ENCODE results near the gene ZDHHC17. TPM values are rescaled to one million over a fixed set of nuclear protein-coding genes. Genes with fewer than 3 reads are reported as not detected.
A peak's percentile ranks its signal among the peaks of the same experiment; 100 is the strongest.

Gene ZDHHC17, protein sequence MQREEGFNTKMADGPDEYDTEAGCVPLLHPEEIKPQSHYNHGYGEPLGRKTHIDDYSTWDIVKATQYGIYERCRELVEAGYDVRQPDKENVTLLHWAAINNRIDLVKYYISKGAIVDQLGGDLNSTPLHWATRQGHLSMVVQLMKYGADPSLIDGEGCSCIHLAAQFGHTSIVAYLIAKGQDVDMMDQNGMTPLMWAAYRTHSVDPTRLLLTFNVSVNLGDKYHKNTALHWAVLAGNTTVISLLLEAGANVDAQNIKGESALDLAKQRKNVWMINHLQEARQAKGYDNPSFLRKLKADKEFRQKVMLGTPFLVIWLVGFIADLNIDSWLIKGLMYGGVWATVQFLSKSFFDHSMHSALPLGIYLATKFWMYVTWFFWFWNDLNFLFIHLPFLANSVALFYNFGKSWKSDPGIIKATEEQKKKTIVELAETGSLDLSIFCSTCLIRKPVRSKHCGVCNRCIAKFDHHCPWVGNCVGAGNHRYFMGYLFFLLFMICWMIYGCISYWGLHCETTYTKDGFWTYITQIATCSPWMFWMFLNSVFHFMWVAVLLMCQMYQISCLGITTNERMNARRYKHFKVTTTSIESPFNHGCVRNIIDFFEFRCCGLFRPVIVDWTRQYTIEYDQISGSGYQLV
- total RNA-seq, result 10 to 100 TPM; 14.5 to 17.2 TPM

- peak within 1 kb of the TSS; percentile 97 to 98 for H3K27ac ChIP-seq
- peaks cover 0 to 45% of the 10 kb centered on the region in 2 donors for H3K4me1 ChIP-seq
- peak; percentile 88 for DNase-seq (ENCODE audit: low spot score)
- no peaks in the 10 kb centered on the region for H3K27me3 ChIP-seq
- no peak for TF ChIP-seq CTCF (IDR thresholded peaks at IDR 0.05)
- H3K36me3 ChIP-seq, result no peaks in the 10 kb centered on the region
- H3K4me3 ChIP-seq, result peak within 1 kb of the TSS; percentile 82 to 86
- no peaks in the 10 kb centered on the region for H3K9me3 ChIP-seq
Measured at GRCh38 chr12:76763746-76764675, at the start of gene ZDHHC17. ZDHHC17 (plus strand) TSS chr12:76764115; CDS start chr12:76764237, 122 bp downstream.

GRCh38 chr12:76714415-76714814, 49.5 kb upstream of the ZDHHC17 start:
- Histone ChIP-seq H3K4me1 (no peaks in the 10 kb centered on the region), H3K27me3 (no peaks in the 10 kb centered on the region), H3K4me3 (no peak overlapping the region), H3K27ac (no peak overlapping the region), H3K36me3 (no peaks in the 10 kb centered on the region), H3K9me3 (no peaks in the 10 kb centered on the region)
- DNase-seq (ENCODE audit: low spot score), result no peak
- no peak for TF ChIP-seq CTCF (IDR thresholded peaks at IDR 0.05)

DNA sequence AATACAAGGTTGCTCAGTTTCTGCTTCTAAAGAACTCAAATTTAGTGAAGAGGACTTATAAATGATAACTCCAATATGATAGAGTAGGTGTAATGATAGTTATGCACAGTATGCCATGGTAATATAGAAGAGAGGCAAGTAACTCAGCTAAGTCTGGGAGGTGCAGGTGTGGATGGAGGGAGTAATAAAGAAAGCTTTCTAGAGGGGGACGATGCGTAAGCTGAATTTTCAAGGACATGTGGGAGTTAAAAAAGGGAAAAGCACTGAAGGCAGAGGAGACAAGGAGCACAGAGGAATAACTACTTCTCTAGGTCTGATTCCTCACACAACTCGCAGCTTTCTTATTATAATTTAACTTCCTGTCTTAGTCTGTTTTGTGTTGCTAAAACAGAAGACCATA, 49.1 kb upstream of the ZDHHC17 start:
- Histone ChIP-seq H3K27ac (no peak overlapping the region), H3K36me3 (no peaks in the 10 kb centered on the region), H3K4me3 (no peak overlapping the region), H3K9me3 (no peaks in the 10 kb centered on the region), H3K27me3 (no peaks in the 10 kb centered on the region), H3K4me1 (no peaks in the 10 kb centered on the region)
- no peak for DNase-seq (ENCODE audit: low spot score)
- TF ChIP-seq CTCF (IDR thresholded peaks at IDR 0.05), result no peak

- Histone ChIP-seq H3K36me3 (no peaks in the 10 kb centered on the region), H3K27me3 (no peaks in the 10 kb centered on the region), H3K27ac (no peak overlapping the region), H3K9me3 (no peaks in the 10 kb centered on the region), H3K4me3 (no peak overlapping the region), H3K4me1 (no peaks in the 10 kb centered on the region)
- TF ChIP-seq CTCF (IDR thresholded peaks at IDR 0.05), result no peak
- no peak for DNase-seq (ENCODE audit: low spot score)
Measured at GRCh38 chr12:76715332-76715731, 48.6 kb upstream of the ZDHHC17 start.

DNA sequence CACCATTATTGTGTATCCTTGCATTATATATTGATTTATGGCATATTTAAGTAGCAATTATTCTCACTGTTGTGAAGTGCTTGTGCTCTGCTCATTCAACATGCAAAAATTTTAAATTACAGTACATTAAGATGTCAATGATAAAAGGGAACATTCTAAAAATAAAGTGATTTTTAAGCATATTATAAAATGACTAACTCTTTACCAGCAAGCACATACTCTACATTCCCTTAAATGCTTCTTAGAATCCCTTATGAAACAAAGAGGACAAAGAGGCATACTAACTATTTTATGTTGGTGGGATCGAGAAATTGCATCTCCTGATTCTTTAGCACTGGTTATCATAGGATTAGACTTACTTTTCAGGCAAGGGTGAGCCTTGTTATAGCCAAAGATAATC, 46.6 kb upstream of the ZDHHC17 start:
- Histone ChIP-seq H3K9me3 (no peaks in the 10 kb centered on the region), H3K27ac (no peak overlapping the region), H3K27me3 (no peaks in the 10 kb centered on the region), H3K36me3 (no peaks in the 10 kb centered on the region), H3K4me1 (no peaks in the 10 kb centered on the region), H3K4me3 (no peak overlapping the region)
- no peak for TF ChIP-seq CTCF (IDR thresholded peaks at IDR 0.05)
- DNase-seq (ENCODE audit: low spot score), result no peak
